Measurements from ENCODE around the gene MEGF6.

GRCh38 chr1:3575993-3576392 is 35.3 kb downstream of the MEGF6 start:
- no peak for TF ChIP-seq CTCF (IDR thresholded peaks at IDR 0.05; ENCODE audit: low read depth, low read length, poor library complexity, severe bottlenecking)
- no peak for TF ChIP-seq EZH2phosphoT487 (IDR thresholded peaks at IDR 0.05; ENCODE audit: borderline replicate concordance, low read length)
